ENCODE measurements around the gene FAHD1.

GRCh38 chr16:1787056-1787321, 40.0 kb upstream of the FAHD1 start:
- TF ChIP-seq CTCF (IDR thresholded peaks at IDR 0.05; ENCODE audit: low read depth, low read length, missing input control): no peak
- no peak for TF ChIP-seq RXRA (IDR thresholded peaks at IDR 0.05)

Data from liver (tissue), 3 donors.